ENCODE results near the gene MPDU1. TPM values are rescaled to one million over a fixed set of nuclear protein-coding genes. Genes with fewer than 3 reads are reported as not detected.

Gene MPDU1
- total RNA-seq, 2 experiments from 2014 or later: 21.3 to 34.5 TPM

GRCh38 chr17:7579001-7579833 lies 4.4 kb upstream of the MPDU1 start, which contains the start of gene CD68:
TSS of gene CD68 (plus strand) at chr17:7579638. CDS start at chr17:7579678, 40 bp downstream.
- Histone ChIP-seq H4K20me1 (ENCODE audit: insufficient read depth, low read length) (peaks cover 28% of the 10 kb centered on the region), H3K9me2 (ENCODE audit: insufficient read depth, low read length) (no peaks in the 10 kb centered on the region), H2AFZ (ENCODE audit: low read length) (no peak within 1 kb of the TSS), H3K9me3 (ENCODE audit: low read length) (no peaks in the 10 kb centered on the region), H3K4me1 (ENCODE audit: insufficient read depth, low read length, poor library complexity, severe bottlenecking) (peaks cover 63% of the 10 kb centered on the region), H3K27ac (ENCODE audit: low read depth, low read length, poor library complexity, severe bottlenecking) (peak within 1 kb of the TSS; percentile 37), H3K79me2 (ENCODE audit: insufficient read depth, low read depth, low read length) (peaks cover 24% of the 10 kb centered on the region), H3K36me3 (ENCODE audit: insufficient read depth, low read length) (peaks cover 84% of the 10 kb centered on the region), H3K4me3 (ENCODE audit: low read depth, low read length, poor library complexity, severe bottlenecking) (no peak within 1 kb of the TSS), H3K4me2 (ENCODE audit: low read length) (peak within 1 kb of the TSS; percentile 22; the same call in 1 of the 2 replicates)
- POLR2A ChIA-PET: interaction anchor here (1.0 kb wide), 1 partner anchor 35 kb away, joined by 3 read pairs; the partner anchor contains the start of gene FXR2
- BruUV-seq (replicated peaks): no TSS peak
- intact Hi-C loops (cut with micrococcal nuclease; ENCODE audit: unreplicated experiment): no loop called here
- CTCF ChIA-PET (ENCODE audit: unreplicated experiment): no interaction called here
- DNase-seq (ENCODE audit: low spot score): peak; percentile 84
- TF ChIP-seq, protein P1, sequence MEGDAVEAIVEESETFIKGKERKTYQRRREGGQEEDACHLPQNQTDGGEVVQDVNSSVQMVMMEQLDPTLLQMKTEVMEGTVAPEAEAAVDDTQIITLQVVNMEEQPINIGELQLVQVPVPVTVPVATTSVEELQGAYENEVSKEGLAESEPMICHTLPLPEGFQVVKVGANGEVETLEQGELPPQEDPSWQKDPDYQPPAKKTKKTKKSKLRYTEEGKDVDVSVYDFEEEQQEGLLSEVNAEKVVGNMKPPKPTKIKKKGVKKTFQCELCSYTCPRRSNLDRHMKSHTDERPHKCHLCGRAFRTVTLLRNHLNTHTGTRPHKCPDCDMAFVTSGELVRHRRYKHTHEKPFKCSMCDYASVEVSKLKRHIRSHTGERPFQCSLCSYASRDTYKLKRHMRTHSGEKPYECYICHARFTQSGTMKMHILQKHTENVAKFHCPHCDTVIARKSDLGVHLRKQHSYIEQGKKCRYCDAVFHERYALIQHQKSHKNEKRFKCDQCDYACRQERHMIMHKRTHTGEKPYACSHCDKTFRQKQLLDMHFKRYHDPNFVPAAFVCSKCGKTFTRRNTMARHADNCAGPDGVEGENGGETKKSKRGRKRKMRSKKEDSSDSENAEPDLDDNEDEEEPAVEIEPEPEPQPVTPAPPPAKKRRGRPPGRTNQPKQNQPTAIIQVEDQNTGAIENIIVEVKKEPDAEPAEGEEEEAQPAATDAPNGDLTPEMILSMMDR (conservative IDR thresholded peaks at IDR 0.05; ENCODE audit: low read length): no peak
- TF ChIP-seq EZH2phosphoT487 (IDR thresholded peaks at IDR 0.05; ENCODE audit: borderline replicate concordance, low read depth, low read length): no peak

DNA sequence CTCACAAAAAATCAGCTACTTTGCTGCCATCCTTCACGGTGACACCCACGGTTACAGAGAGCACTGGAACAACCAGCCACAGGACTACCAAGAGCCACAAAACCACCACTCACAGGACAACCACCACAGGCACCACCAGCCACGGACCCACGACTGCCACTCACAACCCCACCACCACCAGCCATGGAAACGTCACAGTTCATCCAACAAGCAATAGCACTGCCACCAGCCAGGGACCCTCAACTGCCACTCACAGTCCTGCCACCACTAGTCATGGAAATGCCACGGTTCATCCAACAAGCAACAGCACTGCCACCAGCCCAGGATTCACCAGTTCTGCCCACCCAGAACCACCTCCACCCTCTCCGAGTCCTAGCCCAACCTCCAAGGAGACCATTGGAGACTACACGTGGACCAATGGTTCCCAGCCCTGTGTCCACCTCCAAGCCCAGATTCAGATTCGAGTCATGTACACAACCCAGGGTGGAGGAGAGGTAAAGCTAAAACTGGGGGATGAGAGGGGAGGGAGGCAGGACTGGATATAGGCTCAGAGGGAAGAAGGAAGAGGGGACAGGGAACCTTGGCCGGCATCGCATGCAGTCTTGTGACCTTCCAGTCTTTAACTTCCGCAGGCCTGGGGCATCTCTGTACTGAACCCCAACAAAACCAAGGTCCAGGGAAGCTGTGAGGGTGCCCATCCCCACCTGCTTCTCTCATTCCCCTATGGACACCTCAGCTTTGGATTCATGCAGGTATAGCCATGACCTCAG lies 3.6 kb upstream of the MPDU1 start:
- Histone ChIP-seq H3K9me2 (ENCODE audit: insufficient read depth, low read length) (no peaks in the 10 kb centered on the region), H3K4me2 (ENCODE audit: low read length) (no peak overlapping the region), H3K27ac (ENCODE audit: low read depth, low read length, poor library complexity, severe bottlenecking) (peak overlapping the region; percentile 37), H3K79me2 (ENCODE audit: insufficient read depth, low read depth, low read length) (peaks cover 19% of the 10 kb centered on the region), H2AFZ (ENCODE audit: low read length) (no peak overlapping the region), H3K36me3 (ENCODE audit: insufficient read depth, low read length) (peaks cover 76% of the 10 kb centered on the region), H3K9me3 (ENCODE audit: low read length) (no peaks in the 10 kb centered on the region), H3K4me1 (ENCODE audit: insufficient read depth, low read length, poor library complexity, severe bottlenecking) (peaks cover 63% of the 10 kb centered on the region), H3K4me3 (ENCODE audit: low read depth, low read length, poor library complexity, severe bottlenecking) (no peak overlapping the region), H4K20me1 (ENCODE audit: insufficient read depth, low read length) (peaks cover 20% of the 10 kb centered on the region)
- ChIA-PET CTCF (ENCODE audit: unreplicated experiment) (no interaction called here), POLR2A (interaction anchor here (1.0 kb wide), 1 partner anchor 34 kb away, joined by 3 read pairs; the partner anchor contains the start of gene FXR2)
- BruUV-seq (replicated peaks): no TSS peak
- DNase-seq (ENCODE audit: low spot score): peak; percentile 28
- TF ChIP-seq, protein P1 (conservative IDR thresholded peaks at IDR 0.05; ENCODE audit: low read length): no peak
- no peak for TF ChIP-seq EZH2phosphoT487 (IDR thresholded peaks at IDR 0.05; ENCODE audit: borderline replicate concordance, low read depth, low read length)
- intact Hi-C loops (cut with micrococcal nuclease; ENCODE audit: unreplicated experiment): no loop called here
